Activated CD8-positive, alpha-beta memory T cell treated with anti-CD3 and anti-CD28 coated beads for 1 hour (primary cell): Measurements from ENCODE around the gene SLC24A3.
"Not testable (repeated sequence)": the region's sequence is repeated elsewhere in the genome, so short reads cannot be mapped to it uniquely, and the experiment has no call there.

Experiments
- DNase-seq, 2 donors: peaks; one replicate each; pipeline ENCODE4 v3.0.0-alpha.2; 2020; ENCODE audit warnings: low read depth in 1 of 2; ENCODE audit errors: extremely low read depth in 1 of 2

Gene SLC24A3

DNA sequence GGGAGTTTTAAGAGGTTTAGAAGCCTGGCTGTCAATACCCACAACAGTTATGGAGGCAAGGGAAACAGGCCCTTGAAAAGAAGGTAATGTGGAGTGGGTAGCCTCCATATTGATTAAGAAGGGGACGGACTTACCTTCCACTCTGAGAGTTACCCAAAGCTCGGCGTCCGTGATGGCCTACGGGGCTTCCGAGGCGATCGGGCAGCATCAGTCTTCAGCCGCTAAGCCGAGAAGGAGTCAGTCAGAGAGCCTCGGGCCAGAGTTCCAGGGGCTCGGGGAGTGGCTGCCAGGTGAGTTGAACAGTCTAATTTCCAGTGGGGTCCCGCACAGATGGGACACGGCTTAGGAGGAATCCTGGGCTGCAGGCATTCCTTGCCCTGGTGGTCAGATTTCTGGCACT lies 541.8 kb downstream of the SLC24A3 start:
- not testable (repeated sequence) for DNase-seq

DNA sequence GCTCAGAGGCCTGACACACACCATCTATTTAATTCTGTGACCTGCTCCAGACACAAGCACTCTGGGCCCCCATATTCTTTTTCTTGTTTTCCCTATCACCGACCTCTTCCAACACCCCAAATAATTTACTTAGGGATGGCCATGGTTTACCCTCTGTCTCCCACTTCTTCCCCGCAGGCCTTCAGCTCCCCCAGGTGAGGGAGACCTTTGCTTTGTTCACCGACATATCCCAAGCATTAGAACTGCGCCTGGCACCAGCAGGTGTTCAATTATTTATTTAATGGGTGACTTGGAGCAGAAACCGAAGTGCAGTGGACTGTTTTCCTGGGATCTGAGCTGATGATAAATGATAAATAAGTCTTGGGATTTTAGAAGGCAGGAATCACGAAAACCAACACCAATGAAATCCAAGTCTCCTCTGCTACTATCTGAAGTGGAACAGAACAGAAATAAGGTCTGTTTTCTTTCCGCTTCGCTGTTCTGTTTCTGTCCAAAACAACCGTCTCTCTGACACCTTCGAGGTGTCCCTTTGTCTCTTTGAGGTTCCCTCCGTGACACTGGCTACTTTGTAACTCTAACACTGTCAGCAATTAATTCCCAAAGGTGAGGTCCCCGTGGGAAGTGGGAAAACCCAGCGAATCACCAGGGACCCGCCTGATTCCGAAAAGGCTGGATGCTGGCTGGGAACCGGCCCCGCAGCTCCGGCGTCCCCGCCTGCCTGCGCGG lies 544.5 kb downstream of the SLC24A3 start:
- no peak for DNase-seq

- DNase-seq, result no peak
Measured at GRCh38 chr20:19757487-19758132, 545.2 kb downstream of the SLC24A3 start.

GRCh38 chr20:19758133-19758500 lies 545.7 kb downstream of the SLC24A3 start, which contains the start of gene RIN2:
Gene RIN2, plus strand, starts transcription at chr20:19758258. Its CDS starts 131,344 bp downstream, at chr20:19889602.
- no peak for DNase-seq

- DNase-seq, result no peak
Measured at GRCh38 chr20:19758501-19759331, 546.3 kb downstream of the SLC24A3 start.

GRCh38 chr20:19760371-19760721 lies 547.9 kb downstream of the SLC24A3 start:
- DNase-seq, result no peak

- DNase-seq, result no peak
Measured at GRCh38 chr20:19761326-19761725, 548.9 kb downstream of the SLC24A3 start.

DNA sequence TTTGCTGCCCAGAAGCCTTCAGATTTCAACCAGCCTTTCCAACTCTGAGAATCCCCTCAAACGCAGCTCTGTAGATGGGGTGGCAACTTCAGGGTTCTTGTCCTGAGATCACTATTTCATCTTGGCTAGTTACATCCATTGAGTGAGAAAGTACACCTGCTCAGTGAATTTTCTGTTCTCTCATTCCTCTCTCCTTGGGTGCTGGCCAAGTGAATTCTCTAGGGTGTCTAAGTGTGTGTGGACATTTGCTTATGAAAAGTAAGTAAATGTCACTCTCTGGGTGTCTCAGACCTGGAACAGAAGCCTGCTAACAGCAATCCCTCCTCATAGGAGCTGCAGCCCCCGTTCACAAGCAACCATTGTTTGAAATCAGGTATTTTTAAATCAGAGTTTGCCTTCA lies 549.4 kb downstream of the SLC24A3 start:
- DNase-seq, result no peak

GRCh38 chr20:19764207-19764606 lies 551.8 kb downstream of the SLC24A3 start:
- DNase-seq, result no peak

- DNase-seq, result no peak
Measured at GRCh38 chr20:19765266-19765665, 552.8 kb downstream of the SLC24A3 start.

- DNase-seq, result no peak
Measured at GRCh38 chr20:19765913-19766312, 553.5 kb downstream of the SLC24A3 start.

DNA sequence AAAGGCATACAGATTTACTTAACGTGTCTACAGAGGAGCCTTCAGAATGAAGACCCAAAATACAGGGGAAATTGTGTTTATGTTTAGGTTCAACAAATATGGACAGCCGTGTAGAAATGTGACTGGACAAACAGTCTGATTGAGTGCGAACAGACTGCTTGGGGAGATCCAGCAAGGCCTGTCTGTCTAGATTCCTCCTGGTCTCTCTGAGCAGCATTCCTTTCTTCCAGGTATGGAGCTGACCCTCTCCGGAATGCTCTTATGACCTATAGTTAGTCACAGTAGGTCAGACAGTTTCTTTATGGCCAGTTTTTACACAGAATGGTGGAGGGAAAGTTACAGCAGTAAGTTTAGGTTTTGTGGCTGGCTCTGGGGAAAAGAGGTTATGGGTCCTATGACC lies 554.6 kb downstream of the SLC24A3 start:
- no peak for DNase-seq

DNA sequence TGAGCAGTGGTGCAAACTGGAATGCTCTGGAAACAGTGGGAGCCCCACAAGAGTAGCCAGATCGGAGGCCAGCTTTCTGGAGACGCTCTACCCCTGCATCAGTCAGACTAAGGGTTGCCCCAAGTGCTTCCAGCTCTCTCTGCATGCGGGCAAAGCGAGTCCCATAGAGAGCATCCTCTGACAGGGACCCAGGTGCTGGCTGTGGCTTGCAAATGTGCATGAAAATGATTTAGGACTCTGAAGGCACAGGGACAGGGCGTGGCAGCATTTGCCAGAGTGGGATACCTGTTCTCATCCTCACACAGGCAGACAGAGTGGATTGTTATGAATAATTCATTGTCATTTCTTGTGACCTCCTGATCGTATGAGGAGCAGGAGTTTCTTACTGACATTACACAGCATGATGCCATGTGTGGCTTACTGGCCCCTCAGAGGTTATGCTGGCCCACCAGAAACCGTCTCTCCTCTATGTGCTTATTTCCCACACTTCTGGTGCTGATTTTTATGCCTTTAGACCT lies 555.9 kb downstream of the SLC24A3 start:
- DNase-seq, result no peak

- no peak for DNase-seq
Measured at GRCh38 chr20:19769507-19769906, 557.1 kb downstream of the SLC24A3 start.

GRCh38 chr20:19770375-19770774 lies 557.9 kb downstream of the SLC24A3 start:
- DNase-seq, result no peak

DNA sequence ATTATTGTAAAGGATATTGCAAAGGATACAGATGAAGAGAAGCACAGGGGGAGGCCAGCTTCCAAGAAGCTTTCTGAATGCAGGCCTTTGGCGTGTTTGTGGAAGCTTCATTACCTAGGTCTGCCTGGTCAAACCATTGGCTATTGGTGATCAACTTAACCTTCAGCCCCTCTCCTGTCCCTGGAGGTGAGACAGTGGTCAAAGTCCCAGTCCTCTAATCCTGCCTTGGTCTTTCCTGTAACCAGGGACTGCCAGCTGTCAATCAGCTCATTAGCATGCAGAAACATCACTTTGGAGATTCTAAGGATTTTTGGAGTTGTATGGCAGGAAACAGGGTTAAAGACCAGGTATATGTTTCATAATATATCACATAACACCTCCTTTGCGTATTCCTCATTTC lies 558.6 kb downstream of the SLC24A3 start:
- no peak for DNase-seq
